HG03060 (cell line): ENCODE data around the gene PRDX3.
A peak's percentile ranks its signal among the peaks of the same experiment; 100 is the strongest.
"Not testable (repeated sequence)": the region's sequence is repeated elsewhere in the genome, so short reads cannot be mapped to it uniquely, and the experiment has no call there.

ENCODE experiments used
- ATAC-seq: cut with Tn5 transposase; IDR thresholded peaks from one replicate; pipeline ENCODE4 v1.9.1; 2021; ENCODE audit warnings: low read depth, moderate number of reproducible peaks; ENCODE audit not compliant: unreplicated experiment

PRDX3 gene

GRCh38 chr10:119165171-119166117 is 13.2 kb downstream of the PRDX3 start, which contains the start of gene SFXN4:
Gene SFXN4 (minus strand): TSS chr10:119165714. CDS start chr10:119165647, 67 bp downstream.
- ATAC-seq, result peak; percentile 70

- ATAC-seq, result no peak
These were observed 16.0 kb downstream of the PRDX3 start for GRCh38 chr10:119162452-119163092.

DNA sequence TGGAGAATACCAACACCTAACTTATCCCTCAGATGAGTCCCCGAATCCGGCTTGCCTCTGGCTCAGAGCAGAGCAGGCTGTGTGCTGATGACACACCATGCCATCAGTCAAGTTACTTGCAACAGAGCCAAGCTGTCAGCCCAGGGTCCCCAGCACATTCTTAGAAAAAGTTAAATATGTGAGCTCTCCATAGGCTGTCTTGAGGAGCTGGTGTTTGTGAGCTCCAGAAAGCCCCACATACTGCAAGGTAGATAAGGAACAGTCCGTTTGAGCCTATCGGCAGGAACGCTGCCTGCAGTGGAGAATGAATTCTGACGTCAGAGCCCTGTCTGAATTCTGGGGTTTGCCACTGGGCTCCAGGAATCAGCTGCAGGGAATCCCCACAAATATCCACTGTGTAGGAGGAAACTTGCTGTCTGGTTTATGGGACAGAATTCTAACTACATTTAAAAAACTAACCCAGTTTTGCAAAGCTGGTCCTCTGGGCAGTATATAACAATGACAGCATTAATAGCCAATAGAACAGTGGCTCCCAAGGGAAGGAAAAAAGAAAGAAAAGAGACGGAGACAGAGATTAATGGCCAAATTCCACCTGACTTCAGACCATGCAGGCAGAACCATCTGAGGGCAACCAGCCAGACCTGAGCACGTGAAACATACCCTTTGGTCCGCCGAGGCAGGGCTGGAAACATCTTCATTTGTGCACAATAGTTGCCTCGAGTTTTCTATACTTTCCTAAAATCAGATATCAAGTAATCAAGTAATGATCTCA is 16.7 kb downstream of the PRDX3 start:
- ATAC-seq, result no peak

GRCh38 chr10:119159332-119159731 is 19.3 kb downstream of the PRDX3 start:
- no peak for ATAC-seq

DNA sequence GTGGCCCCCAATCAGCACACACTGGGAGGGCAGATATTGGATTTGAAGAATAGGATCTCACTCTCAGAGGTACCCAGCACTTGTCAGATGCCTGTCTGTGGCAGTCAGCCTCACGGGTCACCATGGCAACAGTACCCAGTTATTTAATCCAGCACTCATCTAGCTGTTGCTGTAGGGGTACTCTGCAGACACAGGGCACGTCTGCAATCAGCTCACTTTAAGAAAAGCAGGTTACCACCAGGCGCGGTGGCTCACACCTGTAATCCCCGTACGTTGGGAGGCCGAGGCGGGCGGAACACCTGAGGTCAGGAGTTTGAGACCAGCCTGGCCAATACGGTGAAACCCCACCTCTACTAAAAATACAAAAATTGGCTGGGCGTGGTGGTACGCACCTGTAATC is 25.0 kb downstream of the PRDX3 start:
- no peak for ATAC-seq

DNA sequence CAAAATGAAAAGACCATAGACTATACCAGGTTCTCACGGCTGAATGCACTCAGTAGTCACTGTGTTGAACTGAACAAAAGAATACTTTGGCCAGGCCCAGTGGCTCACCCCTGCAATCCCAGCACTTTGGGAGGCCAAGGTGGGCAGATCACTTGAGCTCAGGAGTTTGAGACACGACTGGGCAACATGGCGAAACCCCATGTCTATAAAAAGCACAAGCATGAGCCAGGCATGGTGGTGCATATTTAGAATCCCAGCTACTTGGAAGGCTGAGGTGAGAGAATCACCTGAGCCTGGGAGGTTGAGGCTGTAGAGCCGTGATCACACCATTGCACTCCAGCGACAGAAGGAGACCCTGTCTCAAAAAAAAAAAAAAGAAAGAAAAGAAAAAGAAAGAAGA is 25.6 kb downstream of the PRDX3 start:
- ATAC-seq, result no peak

DNA sequence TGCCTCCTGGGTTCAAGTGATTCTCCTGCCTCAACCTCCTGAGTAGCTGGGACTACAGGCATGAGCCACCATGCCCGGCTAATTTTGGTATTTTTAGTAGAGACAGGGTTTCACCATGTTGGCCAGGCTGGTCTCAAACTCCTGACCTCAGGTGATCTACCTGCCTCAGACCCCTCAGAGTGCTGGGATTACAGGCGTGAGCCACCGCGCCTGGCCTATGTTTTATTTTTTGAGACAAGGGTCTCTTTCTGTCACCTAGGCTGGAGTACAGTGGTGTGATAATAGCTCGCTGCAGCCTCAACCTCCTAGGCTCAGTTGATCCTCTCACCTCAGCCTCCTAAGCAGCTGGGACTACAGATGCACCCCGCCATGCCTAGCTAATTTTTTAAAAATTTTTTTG is 27.0 kb downstream of the PRDX3 start:
- ATAC-seq, result not testable (repeated sequence)

- ATAC-seq, result no peak
These were observed 28.9 kb downstream of the PRDX3 start for GRCh38 chr10:119149729-119150128.

DNA sequence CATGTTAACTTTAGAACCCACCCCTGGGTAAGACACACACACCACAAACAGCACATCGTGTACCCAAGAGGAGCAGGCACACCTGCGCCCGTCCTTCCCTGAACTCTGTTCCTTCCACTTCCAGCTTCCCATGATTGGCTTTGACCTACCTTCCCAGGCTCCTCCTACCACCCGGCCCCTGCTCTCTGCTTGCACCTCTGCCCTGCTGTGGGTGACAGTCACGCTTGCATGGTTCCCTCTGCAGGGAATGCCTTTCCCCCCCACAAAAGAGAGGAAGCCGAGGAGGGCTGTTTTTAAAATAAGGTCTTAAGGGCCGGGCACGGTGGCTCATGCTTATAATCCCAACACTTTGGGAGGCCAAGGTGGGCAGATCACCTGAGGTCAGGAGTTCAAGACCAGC is 29.5 kb downstream of the PRDX3 start:
- ATAC-seq, result no peak

DNA sequence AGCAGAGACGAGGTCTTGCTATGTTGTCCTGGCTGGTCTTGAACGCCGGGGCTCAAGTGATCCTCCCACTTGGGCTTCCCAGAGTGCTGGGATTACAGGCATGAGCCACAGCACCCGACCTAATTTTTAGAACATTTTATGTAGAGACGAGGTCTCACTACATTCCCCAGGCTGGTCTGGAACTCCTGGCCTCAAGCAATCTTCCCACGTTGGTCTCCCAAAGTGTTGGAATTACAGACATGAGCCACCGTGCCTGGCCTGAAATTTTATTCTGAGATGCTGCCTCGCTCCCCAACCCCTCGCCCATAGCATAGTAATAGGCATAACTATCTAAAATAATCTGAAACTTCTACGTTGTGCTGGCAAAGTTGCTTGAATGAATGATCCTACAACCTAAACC is 35.0 kb downstream of the PRDX3 start:
- ATAC-seq, result no peak

- ATAC-seq, result no peak
These were observed 37.9 kb downstream of the PRDX3 start for GRCh38 chr10:119140603-119141245.

GRCh38 chr10:119139464-119140067 is 39.0 kb downstream of the PRDX3 start:
- no peak for ATAC-seq

GRCh38 chr10:119138346-119139306 is 40.0 kb downstream of the PRDX3 start:
- no peak for ATAC-seq

DNA sequence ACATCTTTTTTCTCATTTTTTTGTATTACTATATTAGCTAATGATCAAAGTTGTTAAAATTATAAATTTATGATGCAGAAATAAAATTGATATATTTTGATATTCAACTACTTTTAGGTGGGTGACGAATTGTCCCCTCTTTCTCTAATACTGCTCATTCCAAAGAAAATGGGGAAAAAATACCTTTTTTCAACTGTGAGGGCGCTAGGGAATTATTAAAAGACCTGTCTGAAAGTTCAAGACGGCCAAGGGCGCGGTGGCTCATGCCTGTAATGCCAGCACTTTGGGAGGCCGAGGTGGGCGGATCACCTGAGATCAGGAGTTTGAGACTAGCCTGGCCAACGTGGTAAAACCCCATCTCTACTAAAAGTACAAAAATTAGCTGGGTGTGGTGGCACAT is 40.7 kb downstream of the PRDX3 start:
- not testable (repeated sequence) for ATAC-seq

- ATAC-seq, result no peak
These were observed 42.5 kb downstream of the PRDX3 start for GRCh38 chr10:119136084-119136483.

DNA sequence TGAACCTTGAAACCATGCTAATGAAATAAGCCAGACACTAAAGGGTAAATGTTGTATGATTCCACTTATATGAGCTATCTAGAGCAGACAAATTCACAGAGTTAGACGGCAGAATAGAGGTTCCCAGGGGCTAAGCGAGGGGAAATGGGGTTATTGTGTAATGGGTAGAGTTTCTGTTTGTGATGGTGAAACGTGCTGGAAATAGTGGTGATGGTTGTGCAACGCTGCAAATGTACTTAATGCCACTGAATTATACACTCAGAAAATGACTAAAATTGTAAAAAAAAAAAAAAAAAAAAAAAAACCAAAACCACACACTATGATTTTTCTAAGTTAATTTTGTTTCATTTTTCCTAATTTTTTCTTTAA is 43.1 kb downstream of the PRDX3 start:
- ATAC-seq, result no peak

DNA sequence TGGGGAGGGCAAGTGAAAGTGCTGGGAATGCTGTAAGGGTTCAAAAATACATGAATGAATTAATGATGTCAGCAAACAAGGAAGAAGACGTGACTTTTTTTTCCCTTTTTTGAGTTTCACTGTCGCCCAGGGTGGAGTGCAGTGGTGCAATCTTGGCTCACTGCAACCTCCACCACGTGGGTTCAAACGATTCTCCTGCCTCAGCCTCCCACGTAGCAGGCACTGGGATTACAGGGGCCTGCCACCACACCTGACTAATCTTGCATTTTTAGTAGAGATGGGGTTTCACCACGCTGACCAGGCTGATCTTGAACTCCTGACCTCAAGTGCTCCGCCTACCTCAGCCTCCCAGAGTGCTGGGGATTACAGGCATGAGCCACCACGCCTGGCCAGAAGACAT is 44.7 kb downstream of the PRDX3 start:
- ATAC-seq, result no peak

- ATAC-seq, result no peak
These were observed 45.9 kb downstream of the PRDX3 start for GRCh38 chr10:119132521-119133345.
